GM19238 (cell line): Measurements from ENCODE around the gene PDE4B.

Source experiments
- DNase-seq: peaks from one replicate; pipeline ENCODE4 v3.0.0; 2011; ENCODE audit warnings: low spot score; ENCODE audit not compliant: insufficient read length

The PDE4B gene

GRCh38 chr1:66354311-66355201 is 561.9 kb downstream of the PDE4B start:
- no peak for DNase-seq

DNA sequence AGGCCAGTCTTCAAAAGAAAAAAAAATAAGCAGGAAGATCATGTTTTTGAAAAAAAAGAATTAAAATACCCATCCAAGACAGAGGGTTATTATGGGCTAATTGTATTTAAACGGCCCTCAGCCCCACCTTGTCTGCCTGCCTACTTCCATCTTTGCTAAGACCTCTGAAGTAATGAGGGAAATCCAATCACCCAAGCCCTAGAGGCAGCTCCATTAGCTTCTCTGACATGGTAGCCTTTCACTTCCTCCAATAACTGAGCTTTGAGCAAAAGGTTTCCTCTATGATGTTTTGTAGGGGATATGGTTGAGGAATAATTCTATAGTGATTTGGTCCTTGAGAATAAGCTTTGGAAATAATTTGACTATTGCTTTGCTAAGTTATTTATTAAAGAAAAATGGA is 563.1 kb downstream of the PDE4B start:
- no peak for DNase-seq

- DNase-seq: no peak
Observed at GRCh38 chr1:66356605-66357004, 563.9 kb downstream of the PDE4B start.

DNA sequence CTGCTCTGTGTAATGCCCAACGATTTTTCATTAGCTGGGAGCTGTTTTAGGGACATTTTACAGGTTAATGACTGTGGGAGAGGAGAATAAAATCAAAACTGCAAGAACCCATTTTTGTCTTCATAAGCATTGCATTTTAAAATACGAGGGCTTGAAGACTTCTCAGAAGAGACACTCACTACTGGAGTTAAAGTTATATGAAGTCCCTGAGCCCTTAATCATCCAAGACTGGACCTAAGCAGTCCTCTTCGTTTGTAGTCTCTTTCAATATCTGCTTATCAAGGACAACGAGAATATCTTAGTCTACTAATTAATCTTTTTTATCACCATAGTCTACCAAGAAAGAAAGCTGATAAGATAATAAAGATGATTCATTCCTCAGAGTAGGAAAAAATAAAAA is 564.3 kb downstream of the PDE4B start:
- DNase-seq: no peak

- no peak for DNase-seq
Observed at GRCh38 chr1:66357478-66358197, 564.9 kb downstream of the PDE4B start.

- no peak for DNase-seq
Observed at GRCh38 chr1:66359269-66359668, 566.6 kb downstream of the PDE4B start.

DNA sequence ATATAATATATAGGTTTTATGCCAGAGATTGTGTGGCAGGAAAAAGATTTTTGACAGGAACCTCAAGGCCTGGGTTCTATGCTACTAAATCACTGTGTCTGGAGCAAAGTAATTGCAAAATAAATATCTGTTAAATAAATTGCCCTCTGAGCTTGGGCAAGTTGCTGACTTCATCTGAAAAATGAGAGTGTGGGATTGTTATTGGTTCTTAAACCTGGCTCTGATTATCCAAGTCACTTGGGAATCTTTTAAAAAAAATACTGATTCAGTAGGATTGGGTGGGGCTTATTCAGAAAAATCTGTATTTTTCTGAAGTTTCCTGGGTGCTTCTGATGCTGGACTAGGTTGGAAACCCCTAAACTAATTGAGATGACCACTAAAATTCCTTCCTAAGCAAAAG is 567.1 kb downstream of the PDE4B start:
- no peak for DNase-seq

DNA sequence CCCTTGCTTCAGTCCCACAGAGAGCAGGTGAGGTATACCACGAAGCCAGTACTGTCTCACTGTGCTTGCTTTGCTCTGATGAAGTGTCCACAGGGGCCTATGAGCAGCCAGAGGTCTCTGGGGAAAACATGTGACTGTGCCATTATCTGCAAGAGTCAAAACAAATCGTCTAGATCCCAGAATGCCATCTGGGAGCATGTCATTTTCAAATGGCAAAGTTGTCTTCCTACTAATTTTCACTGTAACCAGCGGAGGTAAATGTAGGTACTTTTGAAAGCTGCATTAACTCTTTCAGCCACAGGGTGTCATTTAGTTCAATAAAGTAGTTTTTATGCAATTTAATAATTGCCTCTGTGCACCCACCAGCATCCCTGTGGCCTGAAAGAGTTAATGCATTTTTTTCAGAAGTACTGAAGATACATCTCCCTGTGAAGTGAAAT is 567.6 kb downstream of the PDE4B start:
- DNase-seq: no peak

- DNase-seq: no peak
Observed at GRCh38 chr1:66364578-66365391, 572.1 kb downstream of the PDE4B start.

DNA sequence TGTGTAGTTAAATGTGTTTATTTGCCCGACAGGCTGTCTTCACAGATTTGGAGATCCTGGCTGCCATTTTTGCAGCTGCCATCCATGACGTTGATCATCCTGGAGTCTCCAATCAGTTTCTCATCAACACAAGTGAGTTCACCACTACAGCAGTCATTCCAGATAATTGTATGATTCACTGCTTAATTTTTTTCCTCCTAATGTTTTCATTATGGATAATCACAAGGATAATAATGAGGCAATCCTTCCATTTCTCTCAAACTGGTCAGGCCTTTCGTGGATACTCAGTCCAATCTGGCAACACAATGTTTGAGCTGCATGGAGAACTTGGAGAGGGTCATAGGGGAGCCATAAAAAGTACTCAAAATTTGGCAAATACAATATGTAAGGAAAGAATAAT is 572.9 kb downstream of the PDE4B start:
- DNase-seq: no peak

DNA sequence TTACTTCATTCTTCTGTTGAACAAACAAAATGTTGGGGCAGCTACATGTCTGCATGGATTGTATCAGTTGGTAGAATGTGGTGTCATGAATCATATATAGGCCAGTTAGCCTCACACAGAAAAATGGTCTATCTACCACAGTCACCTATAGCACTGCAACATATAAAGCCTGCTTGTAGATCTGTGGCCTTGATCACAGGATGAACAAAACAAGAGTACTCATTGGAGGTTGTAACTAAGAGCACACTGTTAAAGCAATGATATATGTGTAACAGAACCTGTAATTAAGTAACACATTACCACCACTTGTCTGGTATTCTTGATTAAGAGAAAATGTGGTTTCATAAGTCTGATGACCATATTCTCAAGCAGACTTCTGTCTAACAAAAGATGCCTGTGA is 573.9 kb downstream of the PDE4B start:
- no peak for DNase-seq

DNA sequence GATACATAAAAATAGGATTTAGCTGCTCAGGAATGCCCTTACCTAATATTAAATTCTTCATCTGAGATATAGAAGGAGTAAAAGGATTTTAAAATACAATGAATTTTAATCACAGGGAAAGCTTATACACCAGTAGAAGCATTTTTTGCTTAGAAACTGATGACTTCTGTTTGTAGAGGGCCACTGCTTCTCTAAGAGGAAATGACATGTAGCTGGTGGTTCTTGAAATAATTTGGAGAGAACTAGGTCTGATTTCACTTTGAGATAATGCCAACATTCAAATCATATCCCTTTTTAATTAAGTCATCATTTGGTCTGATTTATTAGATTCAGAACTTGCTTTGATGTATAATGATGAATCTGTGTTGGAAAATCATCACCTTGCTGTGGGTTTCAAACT is 574.7 kb downstream of the PDE4B start:
- no peak for DNase-seq

- DNase-seq: no peak
Observed at GRCh38 chr1:66368261-66368660, 575.6 kb downstream of the PDE4B start.

- DNase-seq: no peak
Observed at GRCh38 chr1:66370462-66370971, 577.8 kb downstream of the PDE4B start.

DNA sequence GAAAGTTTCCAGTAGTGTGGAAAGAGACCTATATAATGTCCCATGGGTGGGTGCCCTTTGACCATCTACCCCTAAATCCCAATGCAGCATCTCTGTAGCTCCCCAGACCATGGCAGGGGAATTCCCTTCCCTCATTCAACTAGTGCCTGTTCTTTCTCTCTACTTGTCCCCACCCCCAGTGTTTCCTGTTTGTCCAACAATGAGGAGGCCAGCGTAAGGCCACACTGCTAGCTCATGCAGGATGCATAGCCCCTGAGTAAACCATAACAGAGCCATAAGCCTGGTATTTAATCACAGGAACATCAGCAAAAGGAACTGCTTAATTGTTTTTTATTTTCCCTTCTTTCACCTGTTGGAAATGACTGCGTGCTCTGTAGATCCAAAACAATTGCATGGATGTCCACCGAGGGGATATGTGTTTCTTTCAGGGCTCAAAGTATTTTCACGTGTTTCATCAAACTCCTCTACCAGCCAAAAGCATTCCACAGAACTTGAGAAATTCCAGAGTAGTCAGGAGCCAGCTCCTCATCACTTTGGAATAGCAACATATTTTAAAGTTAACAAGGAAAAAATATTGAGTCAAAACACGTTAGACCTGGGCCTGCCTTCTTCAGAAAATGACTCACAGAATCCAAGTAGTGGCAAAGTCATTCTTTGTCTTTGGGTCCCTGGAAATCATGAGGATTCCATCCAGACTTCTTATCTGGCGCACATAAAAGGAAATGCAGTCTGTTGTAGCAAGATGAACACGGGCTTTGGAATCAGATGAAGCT is 578.7 kb downstream of the PDE4B start:
- no peak for DNase-seq

DNA sequence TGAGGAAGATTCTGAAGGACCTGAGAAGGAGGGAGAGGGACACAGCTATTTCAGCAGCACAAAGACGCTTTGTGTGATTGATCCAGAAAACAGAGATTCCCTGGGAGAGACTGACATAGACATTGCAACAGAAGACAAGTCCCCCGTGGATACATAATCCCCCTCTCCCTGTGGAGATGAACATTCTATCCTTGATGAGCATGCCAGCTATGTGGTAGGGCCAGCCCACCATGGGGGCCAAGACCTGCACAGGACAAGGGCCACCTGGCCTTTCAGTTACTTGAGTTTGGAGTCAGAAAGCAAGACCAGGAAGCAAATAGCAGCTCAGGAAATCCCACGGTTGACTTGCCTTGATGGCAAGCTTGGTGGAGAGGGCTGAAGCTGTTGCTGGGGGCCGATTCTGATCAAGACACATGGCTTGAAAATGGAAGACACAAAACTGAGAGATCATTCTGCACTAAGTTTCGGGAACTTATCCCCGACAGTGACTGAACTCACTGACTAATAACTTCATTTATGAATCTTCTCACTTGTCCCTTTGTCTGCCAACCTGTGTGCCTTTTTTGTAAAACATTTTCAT is 579.9 kb downstream of the PDE4B start:
- no peak for DNase-seq

- no peak for DNase-seq
Observed at GRCh38 chr1:66373157-66373591, 580.5 kb downstream of the PDE4B start.

GRCh38 chr1:66374148-66374547 is 581.5 kb downstream of the PDE4B start:
- DNase-seq: no peak

DNA sequence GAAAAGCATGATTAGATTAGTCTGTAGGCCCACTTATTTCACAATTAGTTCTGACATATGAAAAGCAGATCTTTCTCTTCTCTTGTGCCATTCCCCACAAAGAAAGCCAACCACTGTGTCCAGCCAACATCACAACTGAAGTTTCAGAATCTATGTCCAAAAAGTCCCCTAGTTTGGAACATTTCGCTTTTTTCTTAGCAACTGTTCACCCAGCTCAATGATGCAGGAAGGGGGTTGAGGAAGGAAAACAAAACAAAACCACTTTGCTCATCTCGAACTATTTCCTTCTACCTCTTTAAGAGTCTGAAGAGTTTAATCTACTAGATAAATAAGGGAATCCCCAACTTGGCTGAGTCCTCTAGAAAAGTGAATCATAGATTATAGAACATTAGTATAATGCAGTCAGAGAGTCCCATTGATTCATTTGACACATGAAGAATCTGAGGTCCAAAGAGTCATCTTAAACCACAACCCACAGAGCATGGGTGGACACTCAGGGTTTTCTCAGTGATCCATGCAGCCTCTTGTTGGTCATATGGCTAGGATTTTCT is 581.9 kb downstream of the PDE4B start:
- no peak for DNase-seq

- DNase-seq: no peak
Observed at GRCh38 chr1:66375125-66375524, 582.4 kb downstream of the PDE4B start.
